Forelimb muscle (tissue), 1 donor: Measurements from ENCODE around the gene SETD5. TPM values are rescaled to one million over a fixed set of nuclear protein-coding genes. Genes with fewer than 3 reads are reported as not detected.
"Not testable (repeated sequence)": the region's sequence is repeated elsewhere in the genome, so short reads cannot be mapped to it uniquely, and the experiment has no call there.

Source experiments
- DNase-seq: peaks from one replicate; pipeline ENCODE4 v3.0.0-alpha.2; 2013; ENCODE audit warnings: low read depth
- polyA plus RNA-seq: library from polyadenylated mRNA; unstranded; fragments of 120-200 nt; gene quantifications from one replicate; pipeline ENCODE4 v1.2.1, GENCODE V29; 2013; ENCODE audit not compliant: insufficient read length

Gene SETD5
- polyA plus RNA-seq, 1 donor, result 99.2 TPM

DNA sequence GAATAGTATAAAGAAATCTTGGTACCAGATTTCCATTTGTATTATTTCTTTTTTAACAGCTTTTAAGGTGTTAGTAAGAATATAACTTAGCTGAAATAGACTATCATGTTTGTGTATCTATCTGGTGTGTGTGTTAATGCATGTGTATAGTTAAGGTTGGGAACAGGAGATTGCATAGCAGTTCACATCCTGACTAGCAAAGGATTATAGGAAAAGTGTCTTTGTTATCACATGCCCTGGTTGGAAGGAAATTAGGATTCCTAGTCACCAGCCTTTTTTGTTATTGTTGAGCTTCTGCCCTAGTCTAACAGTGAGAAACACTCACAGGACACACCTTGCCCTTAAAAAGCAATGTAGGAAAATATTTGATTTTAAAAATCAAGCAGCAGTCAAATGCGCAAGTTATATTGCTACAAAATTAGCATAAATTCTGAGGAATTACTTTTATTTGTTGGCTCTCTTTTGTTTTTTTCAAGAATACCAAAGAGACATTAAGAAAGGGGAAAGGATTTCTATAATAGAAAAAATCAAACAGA is 58.2 kb downstream of the SETD5 start:
- DNase-seq, result no peak

DNA sequence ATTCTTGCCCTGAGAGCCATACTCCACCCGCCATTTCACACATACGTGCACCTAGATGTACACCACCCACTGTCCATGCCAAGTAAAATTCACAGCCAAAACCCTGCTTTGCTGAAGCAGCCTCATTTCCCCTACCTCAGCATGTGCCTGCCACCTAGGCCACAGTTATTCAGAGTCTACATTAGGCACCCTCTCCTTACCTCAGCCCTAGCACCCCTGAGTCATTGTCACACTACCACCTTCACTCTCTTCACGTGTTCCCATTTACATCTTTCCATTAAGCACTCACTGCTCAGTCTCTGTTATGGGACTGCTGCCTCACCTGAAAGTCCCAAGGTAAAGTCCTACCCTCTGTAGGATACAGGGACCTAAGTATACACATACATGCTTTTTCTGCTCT is 70.0 kb downstream of the SETD5 start:
- no peak for DNase-seq

DNA sequence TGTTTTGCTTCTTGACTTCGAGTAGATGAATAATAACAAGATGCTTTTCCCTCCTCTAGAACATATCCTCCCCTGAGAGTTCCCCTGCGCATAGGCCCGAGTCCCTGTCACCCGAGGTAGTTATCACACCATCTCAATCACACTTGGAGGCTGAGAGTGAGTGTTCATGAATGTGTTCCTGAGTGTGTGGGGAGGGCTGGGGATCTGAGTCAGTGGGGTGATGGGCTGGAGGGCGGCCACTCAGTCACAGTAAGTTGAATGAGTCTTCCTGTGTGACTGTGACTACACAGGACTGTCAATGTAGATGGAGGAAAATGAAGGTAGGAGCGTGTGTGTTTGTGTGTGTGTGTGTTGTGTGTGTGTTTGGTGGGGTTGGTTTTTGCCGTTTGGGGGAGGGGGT is 71.0 kb downstream of the SETD5 start:
- no peak for DNase-seq

DNA sequence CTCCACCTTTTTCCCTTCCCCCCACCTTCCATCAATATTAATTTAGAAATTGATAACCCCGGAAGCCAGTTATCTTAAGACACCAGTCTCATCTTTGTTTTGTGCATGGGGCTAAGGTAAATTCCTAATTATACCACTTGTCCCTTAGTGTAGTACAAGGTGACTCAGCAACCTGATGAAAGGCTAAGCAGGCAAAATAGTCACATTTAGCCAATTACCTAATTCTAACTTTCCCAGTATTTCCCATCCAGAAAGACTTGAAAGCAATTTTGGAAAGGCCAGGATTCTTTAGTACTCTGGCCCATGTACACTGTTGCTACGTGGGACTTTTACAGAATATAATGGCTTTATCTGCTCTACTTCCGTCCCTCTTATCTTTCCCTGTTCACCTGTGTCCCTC is 72.6 kb downstream of the SETD5 start:
- no peak for DNase-seq

DNA sequence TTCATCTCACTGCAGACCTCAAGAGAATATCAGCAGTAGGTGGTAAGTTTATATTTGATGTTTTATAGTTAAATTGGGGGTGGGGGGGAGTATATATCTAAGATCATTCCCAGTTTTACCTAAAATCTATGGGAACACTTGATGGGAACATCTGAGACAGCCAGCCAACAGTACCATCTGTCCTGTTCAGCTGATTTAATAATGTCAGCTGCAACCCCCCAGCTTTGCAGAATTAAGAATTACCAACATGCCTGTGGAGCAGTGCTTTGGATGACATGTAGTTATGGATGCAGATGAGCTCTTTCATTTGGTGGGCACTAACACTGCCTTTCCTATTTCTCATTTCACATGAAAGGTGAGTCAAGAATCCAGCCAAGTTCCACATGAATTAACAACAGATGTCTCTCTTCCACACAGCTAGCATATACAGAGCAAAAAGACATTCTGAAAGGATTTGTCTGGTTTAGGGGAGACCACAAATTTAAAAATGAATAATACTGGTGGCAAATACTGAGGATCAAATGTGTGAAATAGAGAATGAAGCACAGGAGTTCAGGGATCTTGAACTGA is 76.2 kb downstream of the SETD5 start:
- DNase-seq, result no peak

DNA sequence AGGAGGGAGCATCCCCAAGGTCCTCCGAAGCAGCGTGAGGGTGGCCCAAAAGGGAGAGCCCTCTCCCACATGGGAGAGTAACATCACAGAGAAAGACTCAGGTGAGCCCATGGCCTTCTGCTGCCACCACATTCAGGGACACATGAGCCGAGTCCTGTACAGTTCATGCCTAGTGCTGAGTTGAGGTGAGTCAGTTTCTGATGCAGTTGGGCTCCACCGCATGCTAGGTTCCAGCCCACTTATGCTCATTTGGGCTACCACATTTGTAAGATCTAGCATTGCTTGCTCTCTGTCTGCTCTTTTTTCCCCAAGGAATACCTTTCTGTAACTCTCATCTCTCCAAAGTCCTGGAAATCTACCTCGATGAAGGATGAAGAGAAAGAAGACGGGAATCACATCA is 77.1 kb downstream of the SETD5 start:
- no peak for DNase-seq

DNA sequence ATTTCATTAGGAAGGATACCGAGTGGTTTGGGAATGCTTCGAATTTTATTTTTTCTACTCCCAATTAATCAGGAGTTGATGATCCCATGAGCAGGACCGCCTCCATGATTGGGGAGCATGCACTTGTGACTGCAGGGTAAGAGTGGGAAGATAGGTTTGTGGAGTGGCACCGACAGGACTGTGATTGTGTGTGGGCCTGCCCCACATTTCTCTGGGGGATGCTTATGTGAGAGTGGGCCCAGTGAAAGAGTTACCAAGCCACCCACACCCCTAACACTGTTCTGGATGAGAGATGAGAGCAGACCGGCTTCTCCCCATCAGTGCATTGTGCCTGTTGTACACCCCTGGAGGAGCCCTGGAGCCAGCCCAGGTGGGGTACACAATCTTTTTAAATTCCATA is 79.5 kb downstream of the SETD5 start:
- no peak for DNase-seq

DNA sequence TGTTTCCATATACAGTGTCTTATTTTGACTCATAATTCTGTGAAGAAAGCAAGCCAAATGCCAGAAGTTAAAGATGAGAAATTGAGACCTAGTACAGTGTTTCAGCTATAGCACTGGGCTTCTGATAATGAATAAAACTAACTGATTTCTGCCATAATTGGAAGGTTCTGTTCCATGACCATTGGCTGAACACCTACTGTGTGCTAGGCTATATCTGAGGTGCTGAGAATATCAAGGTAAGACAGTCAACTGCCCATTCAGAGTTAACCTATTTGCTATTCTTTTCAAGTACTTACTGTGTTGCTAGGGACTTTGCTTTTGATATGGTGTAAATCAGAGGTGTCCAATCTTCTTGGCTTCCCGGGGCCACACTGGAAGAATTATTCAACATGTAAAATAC is 82.8 kb downstream of the SETD5 start:
- DNase-seq, result no peak

DNA sequence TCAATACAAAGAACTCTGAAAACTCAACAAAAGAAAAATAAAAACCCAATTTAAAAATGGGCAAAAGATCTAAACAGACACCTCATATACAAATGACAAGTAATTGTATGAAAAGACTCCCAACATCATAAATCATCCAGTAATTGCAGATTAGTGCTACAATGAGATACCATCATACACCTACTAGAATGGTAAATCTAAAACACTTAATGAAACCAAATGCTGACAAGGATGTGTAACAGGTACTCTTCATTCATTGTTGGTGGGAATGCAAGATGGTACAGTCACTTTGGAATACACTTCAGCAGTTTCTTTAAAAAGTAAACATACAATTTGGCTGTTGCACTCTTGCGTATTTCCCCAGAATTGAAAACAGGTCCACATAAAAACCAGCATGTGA is 87.8 kb downstream of the SETD5 start:
- no peak for DNase-seq

DNA sequence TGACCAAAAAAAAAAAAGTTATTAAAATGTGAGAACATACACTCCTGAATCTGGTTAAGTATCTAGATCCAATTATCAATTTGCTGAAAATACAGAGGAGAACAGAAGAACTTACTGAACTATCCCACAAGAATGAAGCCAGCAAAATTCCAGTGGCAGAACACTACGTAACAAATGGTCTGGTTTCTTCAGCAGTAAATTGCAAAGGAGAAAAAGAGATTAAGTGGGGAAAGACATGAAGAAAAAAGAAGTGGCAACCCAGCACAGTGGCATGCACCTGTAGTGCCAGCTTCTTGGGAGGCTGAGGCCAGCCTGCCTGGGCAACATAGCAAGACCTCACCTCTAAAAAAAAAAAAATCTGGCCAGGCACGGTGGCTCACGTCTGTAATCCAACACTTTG is 94.1 kb downstream of the SETD5 start:
- no peak for DNase-seq

DNA sequence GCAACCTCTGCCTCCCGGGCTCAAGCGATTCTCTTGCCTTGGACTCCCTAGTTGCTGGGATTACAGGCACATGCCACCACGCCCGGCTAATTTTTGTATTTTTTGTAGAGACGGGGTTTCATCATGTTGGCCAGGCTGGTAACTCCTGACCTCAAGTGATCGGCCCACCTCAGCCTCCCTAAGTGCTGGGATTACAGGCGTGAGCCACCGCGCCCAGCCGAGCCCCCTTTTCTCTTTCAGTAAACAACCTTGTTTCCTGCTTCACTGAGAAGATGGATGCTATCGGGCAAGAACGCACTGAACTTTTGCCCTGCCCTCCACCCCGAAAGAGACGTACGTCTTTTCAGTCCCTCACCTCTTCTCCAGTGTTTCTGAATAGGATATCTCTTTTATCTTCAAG is 96.6 kb downstream of the SETD5 start:
- DNase-seq, result not testable (repeated sequence)

DNA sequence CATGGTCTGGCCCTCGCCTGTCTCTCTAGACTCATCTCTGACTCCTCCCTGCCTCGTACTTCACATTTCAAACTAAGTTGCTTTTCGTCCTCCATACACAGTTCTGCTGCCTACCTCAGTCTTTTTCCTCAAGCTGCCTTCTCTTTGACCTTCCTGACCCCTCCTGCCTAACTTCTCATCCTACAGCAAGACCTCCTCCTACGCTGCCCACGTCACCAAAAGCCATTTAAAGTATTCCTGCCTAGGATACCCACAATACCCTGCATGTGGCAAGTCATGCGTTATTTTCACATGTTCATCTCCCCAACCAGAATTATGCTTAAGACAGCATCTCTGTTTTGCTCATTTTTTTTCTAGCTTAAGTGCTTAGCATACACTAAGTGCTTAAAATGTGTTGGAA is 99.5 kb downstream of the SETD5 start:
- no peak for DNase-seq

DNA sequence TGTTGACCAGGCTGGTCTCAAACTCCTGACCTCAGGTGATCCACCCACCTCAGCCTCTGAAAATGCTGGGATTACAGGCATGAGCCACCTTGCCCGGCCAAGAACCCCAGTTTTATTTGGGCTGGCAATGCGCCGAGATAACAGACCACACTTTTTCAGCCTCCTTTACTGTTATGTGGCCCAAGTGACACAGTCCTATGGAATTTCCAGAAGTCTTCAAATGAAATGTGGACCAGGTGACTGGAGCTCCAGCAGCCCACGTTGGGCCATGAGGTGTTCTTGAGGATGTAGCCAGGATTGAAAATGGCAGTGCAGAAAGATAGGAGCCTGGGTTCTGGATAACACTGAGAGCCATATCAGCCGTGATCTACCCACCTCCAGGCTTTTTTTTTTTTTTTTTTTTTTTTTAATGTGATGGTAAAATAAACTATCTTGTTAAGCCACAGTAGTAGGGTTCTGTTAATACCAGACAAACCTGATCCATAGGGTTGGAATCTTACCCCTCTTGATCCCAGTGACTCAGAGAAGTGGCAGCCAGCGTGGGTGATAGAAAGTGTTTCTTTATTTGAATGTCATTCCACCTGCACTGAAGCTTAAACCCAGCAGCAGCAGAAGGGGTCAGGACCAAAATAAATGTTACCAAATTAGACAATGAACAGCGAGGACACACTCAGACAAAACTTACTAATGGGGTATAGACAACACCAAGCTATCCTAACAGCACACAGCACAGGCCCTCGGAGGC is 100.6 kb downstream of the SETD5 start:
- no peak for DNase-seq

DNA sequence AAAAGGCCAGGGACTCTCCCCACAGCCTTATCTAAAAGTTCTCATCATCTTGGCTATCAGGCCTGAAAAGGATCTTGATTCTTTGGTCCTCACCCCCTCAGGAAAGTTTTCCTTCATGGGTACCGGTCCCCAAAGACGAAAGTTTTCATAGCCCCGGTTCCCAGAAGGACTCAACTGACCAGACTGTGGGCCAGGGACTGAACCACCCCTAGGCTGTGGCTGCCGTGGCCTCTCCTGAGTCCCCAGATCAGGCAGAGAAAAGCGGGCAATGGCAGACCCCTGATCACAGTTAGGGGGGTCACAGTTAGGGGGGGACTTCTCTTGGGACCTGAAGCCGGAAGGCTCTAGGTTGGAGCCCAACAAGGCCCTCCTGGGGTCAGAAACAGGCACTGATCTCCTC is 101.4 kb downstream of the SETD5 start:
- no peak for DNase-seq

DNA sequence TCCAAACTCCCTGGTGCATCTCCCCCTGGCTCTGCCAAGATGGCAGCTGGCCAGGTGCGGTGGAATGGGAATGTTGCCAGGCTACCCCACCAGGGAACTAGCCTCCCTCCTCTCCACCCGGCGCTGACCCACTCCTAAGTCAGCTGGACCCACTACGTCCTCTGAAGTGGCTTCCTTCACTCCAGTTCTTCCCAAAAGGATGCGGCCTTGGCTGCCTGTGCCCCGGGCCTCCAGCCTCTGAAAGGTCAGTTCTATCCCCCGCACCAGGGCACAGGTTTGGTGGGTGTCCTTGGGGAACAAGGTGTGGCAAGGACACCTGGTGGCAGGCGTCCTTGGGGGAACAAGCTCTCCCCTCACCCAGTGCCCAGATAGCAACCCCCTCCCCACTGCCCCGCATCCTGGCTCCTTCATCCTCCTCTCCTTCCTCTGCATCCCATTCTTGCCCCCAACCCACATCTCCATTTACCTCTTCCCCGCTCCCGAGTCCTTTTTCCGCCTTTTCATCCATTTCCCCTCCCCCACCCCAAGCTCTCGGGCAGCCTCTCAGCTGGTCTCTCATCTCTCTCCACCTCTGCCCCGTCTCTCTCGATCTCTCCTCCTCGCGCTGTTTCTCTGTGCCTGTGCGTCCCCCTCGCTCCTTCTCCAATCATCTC is 102.2 kb downstream of the SETD5 start:
- DNase-seq, result no peak

DNA sequence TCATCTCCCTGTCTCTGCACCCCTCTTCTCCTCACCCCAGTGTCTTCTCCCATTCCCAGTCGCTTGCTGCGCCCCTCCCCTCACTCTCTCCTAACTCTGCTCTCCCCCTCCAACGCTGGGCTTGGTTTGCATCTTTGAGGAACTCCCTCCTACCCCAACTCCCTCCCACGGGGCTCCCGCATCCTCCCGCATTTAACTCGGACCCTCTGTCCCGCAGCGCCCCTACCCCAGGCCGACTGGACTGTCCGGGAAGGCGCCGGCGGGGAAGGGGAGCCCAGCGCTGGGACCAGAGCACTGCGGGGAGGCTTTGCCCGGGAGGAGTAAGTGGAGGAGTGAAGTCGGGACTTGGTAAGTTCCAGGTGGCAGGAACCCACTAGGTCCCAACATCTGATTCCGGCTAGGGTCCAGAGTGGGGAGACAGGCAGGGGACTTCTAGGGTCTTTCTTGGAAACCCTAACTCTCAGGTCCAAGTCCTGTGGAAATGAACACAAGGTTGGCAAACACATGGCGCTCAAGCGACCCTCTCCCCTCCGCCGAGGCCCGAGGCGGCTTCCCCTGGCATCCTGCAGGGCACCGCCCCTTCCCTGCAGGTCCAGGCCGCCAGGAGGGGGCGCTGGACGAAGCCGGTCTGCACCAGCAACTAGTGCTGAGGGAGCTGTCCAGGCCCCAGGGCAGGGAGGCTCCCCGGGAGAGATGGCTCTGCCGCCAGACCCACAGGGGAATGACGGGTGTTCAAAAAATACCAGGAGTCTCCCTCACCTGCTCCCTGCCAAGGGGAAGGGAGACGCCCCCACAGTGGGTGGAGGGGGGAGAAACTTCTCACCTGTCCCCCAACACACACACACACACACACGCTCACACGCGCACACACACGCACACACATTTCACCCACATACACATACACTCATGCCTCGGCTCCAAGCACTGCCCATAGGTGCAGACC is 103.0 kb downstream of the SETD5 start:
- DNase-seq, result no peak

DNA sequence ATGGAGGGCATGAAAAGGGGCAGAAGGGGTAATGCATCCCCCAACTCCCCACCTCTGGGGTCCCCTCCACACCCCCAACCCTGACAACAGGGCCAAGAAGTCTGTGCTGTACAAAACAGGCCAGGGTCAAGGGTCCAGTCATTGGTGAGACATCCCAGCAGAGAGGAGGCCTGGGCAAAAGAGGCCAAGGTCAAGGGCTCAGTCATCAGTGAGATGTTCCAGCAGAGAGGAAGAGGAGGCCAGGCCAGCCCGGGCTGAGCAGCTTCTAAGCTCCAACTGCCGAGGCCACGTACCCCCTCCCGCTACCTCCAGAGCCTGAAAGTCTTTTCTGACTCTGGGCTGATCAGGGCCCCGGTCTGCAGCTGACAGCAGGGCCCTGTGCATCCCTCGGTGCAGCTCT is 103.8 kb downstream of the SETD5 start:
- no peak for DNase-seq

DNA sequence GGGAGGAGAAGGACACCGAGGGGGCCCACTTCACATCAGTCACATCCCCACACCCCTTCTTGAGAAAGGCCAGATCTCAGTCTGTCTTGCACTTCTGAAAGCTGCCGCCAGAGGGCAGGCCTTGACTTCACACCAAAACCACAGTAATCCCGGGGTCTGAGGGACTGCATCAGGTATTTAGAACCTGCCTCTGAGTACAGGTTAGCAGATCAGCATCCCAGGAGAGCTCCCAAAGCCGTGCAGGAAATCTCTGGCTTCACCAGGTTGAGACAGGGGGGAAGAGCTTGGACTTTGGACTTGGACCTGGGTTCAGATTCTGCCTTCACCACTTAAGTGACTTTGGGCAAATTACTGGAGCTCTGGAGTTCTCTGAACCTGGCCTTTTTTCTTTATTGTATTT is 105.9 kb downstream of the SETD5 start:
- peak; percentile 17 for DNase-seq

DNA sequence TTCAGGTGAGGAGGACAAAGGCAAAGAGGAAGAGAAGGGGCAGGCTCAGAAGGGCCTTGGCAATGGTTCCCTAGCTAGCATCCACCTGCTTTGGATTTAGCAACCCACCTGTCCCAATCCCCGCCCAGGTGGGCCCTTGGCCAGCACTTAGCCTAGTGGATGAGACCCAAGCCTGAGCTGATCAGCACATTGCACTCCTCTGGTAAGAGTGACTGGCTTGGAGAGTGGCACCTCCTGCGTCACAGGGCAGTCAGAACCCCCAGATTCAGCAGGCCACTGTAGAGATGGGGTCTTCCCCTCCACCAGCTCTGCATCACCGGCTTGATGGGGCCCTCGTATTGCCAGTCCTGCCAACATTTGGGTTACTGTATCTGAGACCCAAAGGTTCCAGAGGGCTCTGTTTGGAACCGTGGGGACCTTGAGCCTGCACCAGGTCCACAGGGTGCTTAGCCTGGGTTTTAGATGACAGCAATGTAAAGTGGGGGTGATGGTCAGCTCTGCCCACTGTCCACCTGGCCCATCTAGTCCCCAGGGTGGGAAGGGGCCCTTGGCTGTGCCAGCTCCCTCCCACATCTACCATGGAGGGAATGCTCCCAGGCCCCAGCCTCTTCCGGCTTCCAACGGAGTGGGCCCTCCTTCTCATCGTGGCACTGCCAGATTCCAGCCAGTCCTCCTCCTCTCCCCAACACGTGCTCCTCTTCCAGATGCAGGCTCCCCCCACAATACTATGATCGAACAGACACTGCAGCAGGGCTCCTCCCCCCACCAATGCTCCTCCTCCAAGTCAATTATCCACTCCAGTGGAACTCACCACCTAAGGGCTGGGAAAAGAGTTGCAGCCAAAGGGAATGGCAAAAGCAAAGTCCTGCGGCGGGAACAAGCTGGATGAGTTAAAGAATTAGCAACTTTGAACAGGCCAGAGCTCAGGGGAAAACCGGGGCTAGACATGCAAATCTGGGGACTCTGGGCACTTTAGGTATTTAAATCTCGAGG is 110.5 kb downstream of the SETD5 start:
- DNase-seq, result no peak

DNA sequence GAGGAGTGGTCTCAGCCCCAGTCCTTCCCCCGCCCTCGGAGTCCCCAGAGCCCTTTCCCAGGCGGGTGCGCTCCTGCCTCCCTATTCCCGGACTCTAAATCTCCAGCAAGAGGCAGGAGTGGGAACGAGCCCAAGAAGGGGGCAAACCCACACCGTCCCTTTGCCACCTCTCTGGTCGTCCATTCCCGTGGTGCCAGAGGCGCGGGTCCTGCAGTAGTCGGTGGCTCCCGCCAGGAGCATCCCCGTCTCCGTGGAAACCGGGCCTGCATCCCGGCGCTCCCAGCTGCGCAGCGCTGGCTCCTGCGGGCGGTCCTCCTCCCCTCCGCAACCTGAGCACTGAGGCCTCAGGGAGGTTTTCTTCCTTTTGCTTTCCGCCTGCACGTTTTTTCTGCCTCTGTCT is 111.4 kb downstream of the SETD5 start:
- DNase-seq, result no peak
